OCI-LY1 (cell line): ENCODE data around the gene FAM168A.

Experiments used
- H2AFZ ChIP-seq: fragments of 200-600 bp; sonication (generic), shearing (Covaris generic); 2 replicates; pipeline ENCODE4 v1.6.0; 2014; ENCODE audit warnings: antibody characterized with exemption, mild to moderate bottlenecking, low read length
- H3F3A ChIP-seq: fragments of 200-600 bp; sonication (generic), shearing (Covaris generic); 2 replicates; pipeline ENCODE4 v1.6.0; 2014; ENCODE audit warnings: mild to moderate bottlenecking, antibody characterized with exemption, low read length, moderate library complexity; ENCODE audit not compliant: insufficient read depth
- H3K27ac ChIP-seq: fragments of 200-600 bp; sonication (generic); 2 replicates; pipeline ENCODE4 v1.5.1; 2014; ENCODE audit warnings: low read length, mixed run types, mild to moderate bottlenecking, low read depth; ENCODE audit not compliant: poor library complexity, severe bottlenecking
- H3K27me3 ChIP-seq: fragments of 200-600 bp; sonication (generic); 2 replicates; pipeline ENCODE4 v1.6.0; 2014; ENCODE audit warnings: antibody characterized with exemption, mild to moderate bottlenecking, low read length, moderate library complexity; ENCODE audit not compliant: insufficient read depth
- H3K36me3 ChIP-seq: fragments of 200-600 bp; sonication (generic); 2 replicates; pipeline ENCODE4 v1.6.1; 2014; ENCODE audit warnings: mild to moderate bottlenecking, antibody characterized with exemption, low read length, moderate library complexity, mixed read lengths; ENCODE audit not compliant: insufficient read depth
- H3K4me1 ChIP-seq: fragments of 200-600 bp; sonication (generic); 2 replicates; pipeline ENCODE4 v1.5.1; 2014; ENCODE audit warnings: mild to moderate bottlenecking, low read length, moderate library complexity; ENCODE audit not compliant: insufficient read depth, severe bottlenecking
- H3K4me2 ChIP-seq: fragments of 200-600 bp; sonication (generic), shearing (Covaris generic); 2 replicates; pipeline ENCODE4 v1.6.1; 2014; ENCODE audit warnings: low read length
- H3K4me3 ChIP-seq: fragments of 200-600 bp; sonication (generic); 2 replicates; pipeline ENCODE4 v1.5.1; 2014; ENCODE audit warnings: low read length, low read depth, mild to moderate bottlenecking, mixed read lengths; ENCODE audit not compliant: poor library complexity, severe bottlenecking
- H3K79me2 ChIP-seq: fragments of 200-600 bp; shearing (Covaris generic); 2 replicates; pipeline ENCODE4 v1.6.1; 2016; ENCODE audit warnings: mixed run types, low read length, mixed read lengths; ENCODE audit not compliant: insufficient read depth
- H3K9ac ChIP-seq: fragments of 200-600 bp; sonication (generic), shearing (Covaris generic); 2 replicates; pipeline ENCODE4 v1.6.1; 2014; ENCODE audit warnings: mild to moderate bottlenecking, low read length, mixed read lengths
- H3K9me2 ChIP-seq: fragments of 200-600 bp; sonication (generic), shearing (Covaris generic); 2 replicates; pipeline ENCODE4 v1.6.1; 2014; ENCODE audit warnings: low read depth, mild to moderate bottlenecking, low read length, mixed read lengths
- H3K9me3 ChIP-seq: fragments of 200-600 bp; shearing (Covaris generic); 2 replicates; pipeline ENCODE4 v1.6.1; 2014; ENCODE audit warnings: low read length, mixed read lengths
- H4K20me1 ChIP-seq: fragments of 200-600 bp; sonication (generic), shearing (Covaris generic); 2 replicates; pipeline ENCODE4 v1.6.0; 2016; ENCODE audit warnings: mild to moderate bottlenecking, low read length; ENCODE audit not compliant: insufficient read depth
- EZH2 ChIP-seq: fragments of 200-600 bp; sonication (generic), shearing (Covaris generic); IDR thresholded peaks from 2 replicates; pipeline ENCODE4 v1.8.0; 2017; ENCODE audit warnings: borderline replicate concordance, mixed run types, mild to moderate bottlenecking, antibody characterized with exemption, low read length, moderate library complexity, mixed read lengths
- TF ChIP-seq, protein P1 (sequence below): fragments of 200-600 bp; sonication (generic), shearing (Covaris generic); IDR thresholded peaks from 2 replicates; pipeline ENCODE4 v1.5.1; 2017; ENCODE audit warnings: mild to moderate bottlenecking, antibody characterized with exemption, low read length, moderate library complexity, mixed read lengths

Gene FAM168A

DNA sequence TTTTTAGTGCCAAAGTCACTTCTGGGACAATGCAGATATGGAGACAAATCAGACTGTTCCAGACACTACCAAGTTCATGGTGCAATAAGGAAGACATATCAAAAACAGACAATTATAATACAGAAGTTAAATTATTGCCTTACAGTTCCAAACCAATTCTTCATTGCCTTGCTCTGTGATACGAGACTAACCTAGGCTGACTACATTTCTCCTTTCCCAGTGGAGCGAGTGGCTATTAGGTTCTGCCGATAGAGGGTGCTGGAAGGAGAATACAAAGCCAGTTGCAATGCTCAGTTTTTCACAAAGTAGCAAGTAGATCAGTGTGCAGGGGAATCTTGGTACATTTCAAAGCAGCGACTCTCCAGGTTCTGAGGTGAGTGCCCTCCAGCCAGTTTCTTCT lies 67.8 kb downstream of the FAM168A start:
- Histone ChIP-seq H3K9me2 (no peaks in the 10 kb centered on the region), H3K9me3 (no peaks in the 10 kb centered on the region), H3K36me3 (no peaks in the 10 kb centered on the region), H3K27me3 (no peaks in the 10 kb centered on the region), H3K4me2 (no peak overlapping the region), H4K20me1 (no peaks in the 10 kb centered on the region), H3K9ac (no peak overlapping the region), H3K27ac (no peak overlapping the region), H3F3A (no peaks in the 10 kb centered on the region), H3K4me3 (no peak overlapping the region), H2AFZ (no peak overlapping the region), H3K79me2 (no peaks in the 10 kb centered on the region), H3K4me1 (no peaks in the 10 kb centered on the region)
- TF ChIP-seq, protein P1, sequence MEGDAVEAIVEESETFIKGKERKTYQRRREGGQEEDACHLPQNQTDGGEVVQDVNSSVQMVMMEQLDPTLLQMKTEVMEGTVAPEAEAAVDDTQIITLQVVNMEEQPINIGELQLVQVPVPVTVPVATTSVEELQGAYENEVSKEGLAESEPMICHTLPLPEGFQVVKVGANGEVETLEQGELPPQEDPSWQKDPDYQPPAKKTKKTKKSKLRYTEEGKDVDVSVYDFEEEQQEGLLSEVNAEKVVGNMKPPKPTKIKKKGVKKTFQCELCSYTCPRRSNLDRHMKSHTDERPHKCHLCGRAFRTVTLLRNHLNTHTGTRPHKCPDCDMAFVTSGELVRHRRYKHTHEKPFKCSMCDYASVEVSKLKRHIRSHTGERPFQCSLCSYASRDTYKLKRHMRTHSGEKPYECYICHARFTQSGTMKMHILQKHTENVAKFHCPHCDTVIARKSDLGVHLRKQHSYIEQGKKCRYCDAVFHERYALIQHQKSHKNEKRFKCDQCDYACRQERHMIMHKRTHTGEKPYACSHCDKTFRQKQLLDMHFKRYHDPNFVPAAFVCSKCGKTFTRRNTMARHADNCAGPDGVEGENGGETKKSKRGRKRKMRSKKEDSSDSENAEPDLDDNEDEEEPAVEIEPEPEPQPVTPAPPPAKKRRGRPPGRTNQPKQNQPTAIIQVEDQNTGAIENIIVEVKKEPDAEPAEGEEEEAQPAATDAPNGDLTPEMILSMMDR, result peak; percentile 50
- no peak for TF ChIP-seq EZH2

DNA sequence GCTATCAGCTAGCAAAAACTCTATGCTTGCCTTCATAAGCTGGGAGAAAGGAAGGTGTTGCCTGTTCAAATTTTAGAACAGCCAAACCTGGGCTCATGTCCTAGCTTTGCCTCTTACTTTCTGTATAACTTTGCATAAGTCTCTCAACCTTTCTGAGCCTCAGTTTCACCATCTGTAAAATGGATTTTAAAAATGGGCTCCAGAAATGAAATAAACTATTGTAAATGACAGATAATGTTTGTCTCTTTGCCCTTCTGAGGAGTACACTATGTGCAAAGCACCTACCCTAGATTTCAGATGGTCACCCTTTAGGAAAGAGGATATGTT lies 68.7 kb downstream of the FAM168A start:
- TF ChIP-seq, protein P1, result no peak
- no peak for TF ChIP-seq EZH2
- no peaks in the 10 kb centered on the region for H3K79me2 ChIP-seq
- no peaks in the 10 kb centered on the region for H3K4me1 ChIP-seq
- H3K36me3 ChIP-seq, result no peaks in the 10 kb centered on the region
- H3K4me3 ChIP-seq, result no peak overlapping the region
- no peaks in the 10 kb centered on the region for H3K27me3 ChIP-seq
- H3K9me2 ChIP-seq, result no peaks in the 10 kb centered on the region
- H3K9ac ChIP-seq, result no peak overlapping the region
- H3F3A ChIP-seq, result no peaks in the 10 kb centered on the region
- no peak overlapping the region for H3K4me2 ChIP-seq
- no peak overlapping the region for H2AFZ ChIP-seq
- H3K27ac ChIP-seq, result no peak overlapping the region
- no peaks in the 10 kb centered on the region for H3K9me3 ChIP-seq
- no peaks in the 10 kb centered on the region for H4K20me1 ChIP-seq

DNA sequence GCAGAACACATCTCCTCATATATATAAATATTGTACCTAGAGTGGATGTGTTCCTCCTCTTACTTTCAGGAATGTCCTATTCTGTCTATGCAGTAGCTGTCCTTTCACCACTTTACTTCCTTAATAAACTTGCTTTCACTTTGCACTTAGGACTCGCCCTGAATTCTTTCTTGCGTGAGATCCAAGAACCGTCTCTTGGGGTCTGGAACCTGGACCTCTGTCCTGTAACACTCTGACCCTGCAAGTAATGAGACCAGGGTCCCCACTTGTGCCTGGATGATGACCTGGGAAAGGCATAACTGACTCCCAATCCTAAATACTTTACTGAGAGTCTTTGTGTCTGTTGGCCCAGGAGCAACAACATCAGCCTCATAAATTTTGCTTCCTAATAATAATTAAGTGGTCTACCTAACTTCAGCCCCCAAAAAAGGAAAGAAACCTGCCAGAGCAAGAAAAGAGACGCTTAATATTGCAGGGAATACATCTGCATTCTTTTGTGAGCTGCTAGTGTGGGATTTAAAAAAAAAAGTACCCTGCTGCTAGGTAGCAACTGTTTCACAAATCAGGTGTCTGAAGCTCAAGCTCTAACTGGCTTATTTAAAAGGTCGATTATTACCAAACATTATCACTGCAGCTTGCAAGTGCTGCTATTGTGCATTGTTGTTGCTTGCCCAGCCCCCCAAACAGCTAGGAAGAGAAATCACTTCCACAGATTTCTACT lies 69.3 kb downstream of the FAM168A start:
- no peak overlapping the region for H3K27ac ChIP-seq
- no peaks in the 10 kb centered on the region for H3K36me3 ChIP-seq
- no peak overlapping the region for H3K4me3 ChIP-seq
- H3K27me3 ChIP-seq, result no peaks in the 10 kb centered on the region
- H3K4me1 ChIP-seq, result no peaks in the 10 kb centered on the region
- no peak for TF ChIP-seq EZH2
- TF ChIP-seq, protein P1, result no peak
- no peaks in the 10 kb centered on the region for H3K9me3 ChIP-seq
- H3K9ac ChIP-seq, result no peak overlapping the region
- no peaks in the 10 kb centered on the region for H4K20me1 ChIP-seq
- no peak overlapping the region for H3K4me2 ChIP-seq
- no peaks in the 10 kb centered on the region for H3K79me2 ChIP-seq
- H3F3A ChIP-seq, result no peaks in the 10 kb centered on the region
- H2AFZ ChIP-seq, result no peak overlapping the region
- H3K9me2 ChIP-seq, result no peaks in the 10 kb centered on the region
